Testis (tissue), 3 donors: ENCODE measurements around the gene SHISAL2B. TPM values are rescaled to one million over a fixed set of nuclear protein-coding genes. Genes with fewer than 3 reads are reported as not detected.
"Not testable (repeated sequence)": the region's sequence is repeated elsewhere in the genome, so short reads cannot be mapped to it uniquely, and the experiment has no call there.

Experiments used
- DNase-seq: peaks from one replicate; pipeline ENCODE4 v3.0.0-alpha.2; 2019
- H3K27ac ChIP-seq, 2 donors: fragments of 200-600 bp; sonication (generic); one replicate each; pipeline ENCODE4 v1.5.1; 2019
- H3K27me3 ChIP-seq: fragments of 200-600 bp; sonication (generic); one replicate; pipeline ENCODE4 v1.5.1; 2019
- H3K36me3 ChIP-seq: fragments of 200-600 bp; sonication (generic); one replicate; pipeline ENCODE4 v1.5.1; 2017; ENCODE audit warnings: low read depth; ENCODE audit errors: missing control alignments
- H3K4me1 ChIP-seq: fragments of 200-600 bp; sonication (generic); one replicate; pipeline ENCODE4 v1.5.1; 2019
- H3K4me3 ChIP-seq, 2 donors: fragments of 200-600 bp; sonication (generic); one replicate each; pipeline ENCODE4 v1.5.1; 2017 to 2019
- H3K9me3 ChIP-seq: fragments of 200-600 bp; sonication (generic); one replicate; pipeline ENCODE4 v1.5.1; 2017
- CTCF ChIP-seq, 3 experiments: fragments of 450-650 bp in 2 of 3; fragments of 200-600 bp in 1 of 3; sonication (generic) in 1 of 3; IDR thresholded peaks; one replicate each; pipeline ENCODE4 v1.5.1; 2016 to 2019; ENCODE audit warnings: antibody characterized with exemption in 3 of 3, mild to moderate bottlenecking in 2 of 3, moderate library complexity in 1 of 3
- POLR2A ChIP-seq: fragments of 450-650 bp; IDR thresholded peaks from one replicate; pipeline ENCODE4 v1.6.1; 2017; ENCODE audit warnings: antibody characterized with exemption, mild to moderate bottlenecking, moderate library complexity
- WGBS, 2 donors: methylation state at CpG; one replicate each; pipeline ENCODE4 v1.1.5; 2018; 5-methylcytosine and 5-hydroxymethylcytosine counted together
- intact Hi-C: fragments of 100-400 bp; cut with DNase I; formaldehyde crosslinking; loops from one replicate; pipeline ENCODE4 v1.15.1; 2023; ENCODE audit warnings: low total_unique reads
- polyA plus RNA-seq: library from polyadenylated mRNA; stranded (reverse); fragments of 350-450 nt; fragmentation: Illumina TruSeq; extraction: RNeasy Lipid Tissue Mini Kit (QIAGEN cat#74804); gene quantifications from one replicate; pipeline ENCODE4 v1.2.3, GENCODE V29; 2014; ENCODE audit warnings: low read depth, low replicate concordance; ENCODE audit not compliant: insufficient read depth
- total RNA-seq, 2 donors: library from RNA; depleted of rRNA; stranded (reverse); fragments of >200 nt; gene quantifications; one replicate each; pipeline ENCODE4 v1.2.3, GENCODE V29; 2016

Gene SHISAL2B
- total and polyA plus RNA-seq, 3 donors from 2014 or later = 0.74 to 1.0 TPM; not detected in 1

- intact Hi-C loops = no loop called here
- Histone ChIP-seq H3K4me1 (peaks cover 4% of the 10 kb centered on the region), H3K4me3 (no peak overlapping the region), H3K27ac (no peak overlapping the region), H3K36me3 (no peaks in the 10 kb centered on the region), H3K9me3 (no peaks in the 10 kb centered on the region), H3K27me3 (no peaks in the 10 kb centered on the region)
- WGBS, 2 donors = 76% methylated on average over 3 of the region's 3 CpGs
- TF ChIP-seq CTCF (IDR thresholded peaks at IDR 0.05) (no peak), POLR2A (no peak)
- DNase-seq = no peak
Observed at GRCh38 chr5:64688965-64689364, 1.3 kb upstream of the SHISAL2B start.

GRCh38 chr5:64690104-64690416, 243 bp upstream of the SHISAL2B start:
- intact Hi-C loops = no loop called here
- no peaks in the 10 kb centered on the region for H3K36me3 ChIP-seq
- H3K4me3 ChIP-seq = peak overlapping the region; percentile 26 to 59
- TF ChIP-seq POLR2A (no peak), CTCF (IDR thresholded peaks at IDR 0.05) (no peak)
- no peak for DNase-seq
- H3K4me1 ChIP-seq = peaks cover 4% of the 10 kb centered on the region
- H3K27me3 ChIP-seq = no peaks in the 10 kb centered on the region
- H3K9me3 ChIP-seq = no peaks in the 10 kb centered on the region
- 0 to 1% methylated on average over 9 of the region's 9 CpGs for WGBS, 2 donors
- no peak overlapping the region for H3K27ac ChIP-seq

- intact Hi-C loops = no loop called here
- Histone ChIP-seq H3K4me1 (peaks cover 4% of the 10 kb centered on the region), H3K9me3 (no peaks in the 10 kb centered on the region), H3K27ac (no peak overlapping the region), H3K4me3 (no peak overlapping the region), H3K36me3 (no peaks in the 10 kb centered on the region), H3K27me3 (no peaks in the 10 kb centered on the region)
- no peak for TF ChIP-seq CTCF (IDR thresholded peaks at IDR 0.05)
- no peak for TF ChIP-seq POLR2A
- DNase-seq = no peak
- 41 to 47% methylated on average over 3 of the region's 3 CpGs for WGBS, 2 donors
Observed at GRCh38 chr5:64691291-64691690, 988 bp downstream of the SHISAL2B start.

- Histone ChIP-seq H3K9me3 (no peaks in the 10 kb centered on the region), H3K27ac (no peak overlapping the region), H3K27me3 (no peaks in the 10 kb centered on the region), H3K4me3 (no peak overlapping the region), H3K4me1 (peaks cover 4% of the 10 kb centered on the region), H3K36me3 (no peaks in the 10 kb centered on the region)
- DNase-seq = no peak
- 68 to 91% methylated on average over 2 of the region's 2 CpGs for WGBS, 2 donors
- intact Hi-C loops = no loop called here
- TF ChIP-seq CTCF (IDR thresholded peaks at IDR 0.05) (no peak), POLR2A (no peak)
Observed at GRCh38 chr5:64693636-64694035, 3.3 kb downstream of the SHISAL2B start.

- intact Hi-C loops, H3K4me1 ChIP-seq, H3K27me3 ChIP-seq, H3K9me3 ChIP-seq, H3K4me3 ChIP-seq, DNase-seq, H3K27ac ChIP-seq, H3K36me3 ChIP-seq: not testable (repeated sequence)
- 81 to 87% methylated on average over 7 of the region's 7 CpGs for WGBS, 2 donors
Observed at GRCh38 chr5:64696414-64696813, 6.1 kb downstream of the SHISAL2B start.
